Omental fat pad (tissue), 4 donors: Measurements from ENCODE around the gene TTC23. TPM values are rescaled to one million over a fixed set of nuclear protein-coding genes. Genes with fewer than 3 reads are reported as not detected.
"Not testable (repeated sequence)": the region's sequence is repeated elsewhere in the genome, so short reads cannot be mapped to it uniquely, and the experiment has no call there.

Experiments
- ATAC-seq: fragments of 150-250 bp; one replicate; pipeline ENCODE4 v1.9.1; 2016; ENCODE audit warnings: mild to moderate bottlenecking, moderate library complexity; ENCODE audit not compliant: low FRiP score
- DNase-seq: peaks from one replicate; pipeline ENCODE4 v3.0.0-alpha.2; 2019; ENCODE audit warnings: low spot score
- total RNA-seq, 4 donors: library from RNA; depleted of rRNA; stranded (reverse); fragments of >200 nt; gene quantifications; one replicate each; pipeline ENCODE4 v1.1.0, GENCODE V29; 2016
- TF ChIP-seq, protein P1 (sequence below), 3 donors: fragments of 450-650 bp; IDR thresholded peaks; one replicate each; pipeline ENCODE4 v1.5.1; 2016 to 2017; ENCODE audit warnings: antibody characterized with exemption in 3 of 3, mild to moderate bottlenecking in 3 of 3, moderate library complexity in 2 of 3

TTC23 gene
- total RNA-seq, 4 donors from 2014 or later, result 11.9 to 42.2 (median 19.9) TPM

- ATAC-seq, result no peak
- no peak for DNase-seq
- TF ChIP-seq, protein P1, sequence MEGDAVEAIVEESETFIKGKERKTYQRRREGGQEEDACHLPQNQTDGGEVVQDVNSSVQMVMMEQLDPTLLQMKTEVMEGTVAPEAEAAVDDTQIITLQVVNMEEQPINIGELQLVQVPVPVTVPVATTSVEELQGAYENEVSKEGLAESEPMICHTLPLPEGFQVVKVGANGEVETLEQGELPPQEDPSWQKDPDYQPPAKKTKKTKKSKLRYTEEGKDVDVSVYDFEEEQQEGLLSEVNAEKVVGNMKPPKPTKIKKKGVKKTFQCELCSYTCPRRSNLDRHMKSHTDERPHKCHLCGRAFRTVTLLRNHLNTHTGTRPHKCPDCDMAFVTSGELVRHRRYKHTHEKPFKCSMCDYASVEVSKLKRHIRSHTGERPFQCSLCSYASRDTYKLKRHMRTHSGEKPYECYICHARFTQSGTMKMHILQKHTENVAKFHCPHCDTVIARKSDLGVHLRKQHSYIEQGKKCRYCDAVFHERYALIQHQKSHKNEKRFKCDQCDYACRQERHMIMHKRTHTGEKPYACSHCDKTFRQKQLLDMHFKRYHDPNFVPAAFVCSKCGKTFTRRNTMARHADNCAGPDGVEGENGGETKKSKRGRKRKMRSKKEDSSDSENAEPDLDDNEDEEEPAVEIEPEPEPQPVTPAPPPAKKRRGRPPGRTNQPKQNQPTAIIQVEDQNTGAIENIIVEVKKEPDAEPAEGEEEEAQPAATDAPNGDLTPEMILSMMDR (IDR thresholded peaks at IDR 0.05), result no peak
These were observed 41.7 kb downstream of the TTC23 start for GRCh38 chr15:99207672-99208071.

- no peak for DNase-seq
- no peak for ATAC-seq
- TF ChIP-seq, protein P1 (IDR thresholded peaks at IDR 0.05), result no peak
These were observed 47.2 kb downstream of the TTC23 start for GRCh38 chr15:99202176-99202552.

GRCh38 chr15:99201408-99202175, 47.8 kb downstream of the TTC23 start:
- DNase-seq (no peak), ATAC-seq (no peak)
- TF ChIP-seq, protein P1 (IDR thresholded peaks at IDR 0.05), result no peak

GRCh38 chr15:99197856-99198255, 51.5 kb downstream of the TTC23 start:
- DNase-seq (no peak), ATAC-seq (no peak)
- TF ChIP-seq, protein P1 (IDR thresholded peaks at IDR 0.05), result no peak

GRCh38 chr15:99192181-99192580, 57.2 kb downstream of the TTC23 start:
- not testable (repeated sequence) for DNase-seq, ATAC-seq

GRCh38 chr15:99187936-99188335, 61.4 kb downstream of the TTC23 start:
- no peak for ATAC-seq
- TF ChIP-seq, protein P1 (IDR thresholded peaks at IDR 0.05), result no peak

DNA sequence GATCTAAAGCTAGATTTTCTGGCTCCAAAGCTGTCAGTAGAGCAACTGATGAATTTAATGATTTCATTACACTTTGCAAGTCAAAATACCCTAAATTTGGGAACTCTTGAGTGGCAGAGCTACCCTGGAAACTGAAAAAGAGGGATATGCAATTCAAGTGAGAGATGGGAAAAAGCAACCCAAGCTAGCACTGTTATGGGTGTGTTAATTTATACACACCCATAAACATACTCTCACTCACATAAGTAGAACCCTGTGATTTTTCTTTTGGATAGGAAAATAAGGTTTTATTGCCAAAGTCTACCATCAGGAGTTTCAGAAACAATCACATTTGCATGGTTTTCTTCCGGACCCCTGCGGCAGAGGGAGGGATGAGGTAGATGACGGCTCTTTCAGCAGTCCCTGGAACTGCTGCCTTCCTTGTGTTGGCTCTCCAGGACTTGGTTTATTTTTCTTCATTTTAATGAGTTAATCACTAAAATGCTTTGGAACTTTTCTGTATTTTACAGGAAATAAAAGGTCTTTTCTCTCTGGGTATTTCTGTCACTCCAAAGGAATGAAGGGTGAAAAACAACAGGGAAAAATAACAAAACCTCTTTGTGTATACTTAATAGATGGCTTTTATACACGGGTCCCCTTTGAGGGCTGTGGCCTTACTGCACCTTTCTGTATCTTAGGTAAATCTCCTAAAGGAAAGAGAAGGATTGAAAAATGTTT, 63.8 kb downstream of the TTC23 start:
- ATAC-seq (no peak), DNase-seq (no peak)
- TF ChIP-seq, protein P1 (IDR thresholded peaks at IDR 0.05), result no peak

More at GRCh38 chr15:99187936-99188335, 61.4 kb downstream of the TTC23 start:
- no peak for DNase-seq
